Breast epithelium (tissue), 4 donors: ENCODE results near the gene MMP23B. TPM values are rescaled to one million over a fixed set of nuclear protein-coding genes. Genes with fewer than 3 reads are reported as not detected.

Source experiments
- DNase-seq, 2 donors: peaks; one replicate each; pipeline ENCODE4 v3.0.0-alpha.2; 2019; ENCODE audit warnings: low spot score in 2 of 2
- H3K27ac ChIP-seq, 2 donors: fragments of 200-600 bp; sonication (generic) in 1 of 2; one replicate each; pipeline ENCODE4 v1.5.1; 2016 to 2019; ENCODE audit warnings: mild to moderate bottlenecking in 1 of 2
- H3K27me3 ChIP-seq, 2 donors: fragments of 200-600 bp; sonication (generic) in 1 of 2; one replicate each; pipeline versions ENCODE4 v1.5.1 to v1.6.0; 2017 to 2019; ENCODE audit warnings: control low read depth in 1 of 2, mild to moderate bottlenecking in 1 of 2
- H3K36me3 ChIP-seq: fragments of 200-600 bp; one replicate; pipeline ENCODE4 v1.5.1; 2019
- H3K4me1 ChIP-seq, 2 donors: fragments of 200-600 bp; sonication (generic); one replicate each; pipeline ENCODE4 v1.5.1; 2016 to 2019; ENCODE audit warnings: control low read depth in 1 of 2
- H3K4me3 ChIP-seq, 3 donors: fragments of 200-600 bp; sonication (generic); 1 replicate in 2 of 3; 2 replicates in 1 of 3; pipeline ENCODE4 v1.5.1; 2016 to 2019; ENCODE audit warnings: mild to moderate bottlenecking in 3 of 3, moderate library complexity in 2 of 3
- H3K9me3 ChIP-seq, 2 donors: fragments of 200-600 bp; sonication (generic) in 1 of 2; one replicate each; pipeline ENCODE4 v1.5.1; 2016 to 2019; ENCODE audit warnings: control low read depth in 1 of 2
- POLR2A ChIP-seq: fragments of 450-650 bp; IDR thresholded peaks from one replicate; pipeline ENCODE4 v1.6.1; 2016; ENCODE audit warnings: antibody characterized with exemption, mild to moderate bottlenecking, moderate library complexity
- POLR2AphosphoS5 ChIP-seq, 3 donors: sonication (generic); formaldehyde crosslinking; IDR thresholded peaks; one replicate each; pipeline ENCODE4 v1.6.1; 2017; ENCODE audit warnings: antibody characterized with exemption in 3 of 3
- intact Hi-C: fragments of 100-400 bp; cut with DNase I; formaldehyde crosslinking; loops from one replicate; pipeline ENCODE4 v1.15.1; 2023; ENCODE audit warnings: low total_unique reads
- total RNA-seq, 3 donors: library from RNA; depleted of rRNA; stranded (reverse); fragments of >200 nt; gene quantifications; one replicate each; pipeline ENCODE4 v1.1.0, GENCODE V29; 2016
- TF ChIP-seq, protein P1 (sequence below), 3 donors: fragments of 450-650 bp; IDR thresholded peaks; one replicate each; pipeline ENCODE4 v1.5.1; 2016 to 2017; ENCODE audit warnings: antibody characterized with exemption in 3 of 3, mild to moderate bottlenecking in 3 of 3, moderate library complexity in 3 of 3

MMP23B gene
- total RNA-seq, 3 donors from 2014 or later: 2.7 to 15.5 (median 7.5) TPM

GRCh38 chr1:1610796-1611195 lies 21.2 kb upstream of the MMP23B start:
- Histone ChIP-seq H3K4me3 (peak overlapping the region in 1 of 3 donors; percentile 19), H3K36me3 (no peaks in the 10 kb centered on the region), H3K27me3 (no peaks in the 10 kb centered on the region), H3K27ac (peak overlapping the region; percentile 21 to 68), H3K9me3 (no peaks in the 10 kb centered on the region), H3K4me1 (peaks cover 7 to 8% of the 10 kb centered on the region in 2 donors)
- TF ChIP-seq, protein P1, sequence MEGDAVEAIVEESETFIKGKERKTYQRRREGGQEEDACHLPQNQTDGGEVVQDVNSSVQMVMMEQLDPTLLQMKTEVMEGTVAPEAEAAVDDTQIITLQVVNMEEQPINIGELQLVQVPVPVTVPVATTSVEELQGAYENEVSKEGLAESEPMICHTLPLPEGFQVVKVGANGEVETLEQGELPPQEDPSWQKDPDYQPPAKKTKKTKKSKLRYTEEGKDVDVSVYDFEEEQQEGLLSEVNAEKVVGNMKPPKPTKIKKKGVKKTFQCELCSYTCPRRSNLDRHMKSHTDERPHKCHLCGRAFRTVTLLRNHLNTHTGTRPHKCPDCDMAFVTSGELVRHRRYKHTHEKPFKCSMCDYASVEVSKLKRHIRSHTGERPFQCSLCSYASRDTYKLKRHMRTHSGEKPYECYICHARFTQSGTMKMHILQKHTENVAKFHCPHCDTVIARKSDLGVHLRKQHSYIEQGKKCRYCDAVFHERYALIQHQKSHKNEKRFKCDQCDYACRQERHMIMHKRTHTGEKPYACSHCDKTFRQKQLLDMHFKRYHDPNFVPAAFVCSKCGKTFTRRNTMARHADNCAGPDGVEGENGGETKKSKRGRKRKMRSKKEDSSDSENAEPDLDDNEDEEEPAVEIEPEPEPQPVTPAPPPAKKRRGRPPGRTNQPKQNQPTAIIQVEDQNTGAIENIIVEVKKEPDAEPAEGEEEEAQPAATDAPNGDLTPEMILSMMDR (IDR thresholded peaks at IDR 0.05): no peak
- no peak for TF ChIP-seq POLR2A
- no peak for TF ChIP-seq POLR2AphosphoS5 (IDR thresholded peaks at IDR 0.05)
- no peak for DNase-seq
- intact Hi-C loops: no loop called here

- TF ChIP-seq POLR2AphosphoS5 (IDR thresholded peaks at IDR 0.05): no peak
- no peak overlapping the region for H3K4me3 ChIP-seq
- no peak for DNase-seq
- no peaks in the 10 kb centered on the region for H3K27me3 ChIP-seq
- no peaks in the 10 kb centered on the region for H3K9me3 ChIP-seq
- no peaks in the 10 kb centered on the region for H3K36me3 ChIP-seq
- peaks cover 13 to 15% of the 10 kb centered on the region in 2 donors for H3K4me1 ChIP-seq
- intact Hi-C loops: no loop called here
- H3K27ac ChIP-seq: peak overlapping the region in 1 of 2 donors; percentile 62
Observed at GRCh38 chr1:1612104-1612400, 19.9 kb upstream of the MMP23B start.

GRCh38 chr1:1613509-1614082 lies 18.4 kb upstream of the MMP23B start:
- intact Hi-C loops: no loop called here
- peak overlapping the region in 2 of 3 donors; percentile 75 to 96 for H3K4me3 ChIP-seq
- TF ChIP-seq POLR2AphosphoS5 (IDR thresholded peaks at IDR 0.05): no peak
- H3K27me3 ChIP-seq: no peaks in the 10 kb centered on the region
- H3K27ac ChIP-seq: no peak overlapping the region
- peaks cover 14 to 19% of the 10 kb centered on the region in 2 donors for H3K4me1 ChIP-seq
- DNase-seq: no peak
- no peaks in the 10 kb centered on the region for H3K9me3 ChIP-seq
- no peaks in the 10 kb centered on the region for H3K36me3 ChIP-seq

GRCh38 chr1:1614204-1614953 lies 17.6 kb upstream of the MMP23B start:
- DNase-seq: no peak
- Histone ChIP-seq H3K4me3 (peak overlapping the region; percentile 75 to 97 (median 96)), H3K4me1 (peaks cover 14 to 19% of the 10 kb centered on the region in 2 donors), H3K27me3 (no peaks in the 10 kb centered on the region), H3K27ac (peak overlapping the region; percentile 96 to 100), H3K36me3 (no peaks in the 10 kb centered on the region), H3K9me3 (no peaks in the 10 kb centered on the region)
- TF ChIP-seq POLR2A (no peak), POLR2AphosphoS5 (IDR thresholded peaks at IDR 0.05) (no peak)
- TF ChIP-seq, protein P1 (IDR thresholded peaks at IDR 0.05): no peak
- intact Hi-C loops: no loop called here

GRCh38 chr1:1614954-1615255 lies 17.1 kb upstream of the MMP23B start:
- TF ChIP-seq POLR2AphosphoS5 (IDR thresholded peaks at IDR 0.05): no peak
- no peak for TF ChIP-seq POLR2A
- TF ChIP-seq, protein P1 (IDR thresholded peaks at IDR 0.05): no peak
- Histone ChIP-seq H3K4me1 (peaks cover 14 to 19% of the 10 kb centered on the region in 2 donors), H3K4me3 (peak overlapping the region; percentile 75 to 97 (median 96)), H3K9me3 (no peaks in the 10 kb centered on the region), H3K36me3 (no peaks in the 10 kb centered on the region), H3K27ac (peak overlapping the region; percentile 96 to 100), H3K27me3 (no peaks in the 10 kb centered on the region)
- DNase-seq: no peak
- intact Hi-C loops: no loop called here

GRCh38 chr1:1615256-1616044 lies 16.5 kb upstream of the MMP23B start, which contains the start of gene MIB2:
MIB2 (plus strand) TSS chr1:1615500; CDS start chr1:1623453, 7,953 bp downstream.
- peak; percentile 93 to 95 for DNase-seq
- TF ChIP-seq, protein P1 (IDR thresholded peaks at IDR 0.05): no peak
- TF ChIP-seq POLR2AphosphoS5 (IDR thresholded peaks at IDR 0.05) (peak; percentile 87 to 92 (median 89)), POLR2A (peak; percentile 60)
- no peaks in the 10 kb centered on the region for H3K9me3 ChIP-seq
- H3K27me3 ChIP-seq: no peaks in the 10 kb centered on the region
- H3K36me3 ChIP-seq: no peaks in the 10 kb centered on the region
- H3K4me1 ChIP-seq: peaks cover 14 to 19% of the 10 kb centered on the region in 2 donors
- intact Hi-C loops: no loop called here
- H3K27ac ChIP-seq: peak within 1 kb of the TSS; percentile 96 to 100
- peak within 1 kb of the TSS; percentile 75 to 97 (median 96) for H3K4me3 ChIP-seq
